C4-2B (cell line): ENCODE data around the gene POLR1C.

Experiments used
- CTCF ChIP-seq: fragments of 450-650 bp; conservative IDR thresholded peaks from 2 replicates; pipeline ENCODE4 v1.5.1; 2017; ENCODE audit warnings: mild to moderate bottlenecking
- ZFX ChIP-seq: fragments of 450-650 bp; IDR thresholded peaks from 2 replicates; pipeline ENCODE4 v1.6.1; 2017

GRCh38 chr6:43522547-43523261 is 5.8 kb downstream of the POLR1C start:
- TF ChIP-seq CTCF (no peak), ZFX (no peak)
